WTC11 (cell line): ENCODE results near the gene CSNK1A1L. TPM values are rescaled to one million over a fixed set of nuclear protein-coding genes. Genes with fewer than 3 reads are reported as not detected.

ENCODE experiments used
- ATAC-seq: fragments of 200-7000 bp; cut with Tn5 transposase; 2 replicates; pipeline ENCODE4 v1.10.0; 2021; ENCODE audit warnings: mild to moderate bottlenecking, moderate library complexity
- CTCF ChIA-PET: fragments of 300-600 bp; sonication (Branson Sonifier 250); formaldehyde crosslinking; loops from one replicate; lab custom pipeline; 2021; ENCODE audit warnings: antibody characterized with exemption; lab: Charles Lee
- POLR2A ChIA-PET: fragments of 350-600 bp; sonication (Branson Sonifier 250); formaldehyde crosslinking; loops from one replicate; lab custom pipeline; 2021; ENCODE audit warnings: antibody characterized with exemption; lab: Charles Lee
- DNase-seq: peaks from one replicate; pipeline ENCODE4 v3.0.0; 2021; ENCODE audit warnings: low spot score
- H3K27ac Mint-ChIP-seq: 2 replicates; pipeline ENCODE4 v1.8.0; 2021; ENCODE audit warnings: mixed read lengths
- H3K27me3 Mint-ChIP-seq: 2 replicates; pipeline ENCODE4 v1.8.0; 2021; ENCODE audit warnings: low read depth, mild to moderate bottlenecking, moderate library complexity, mixed read lengths
- H3K36me3 Mint-ChIP-seq: 2 replicates; pipeline ENCODE4 v1.8.0; 2021; ENCODE audit warnings: mixed read lengths
- H3K4me1 Mint-ChIP-seq: 2 replicates; pipeline ENCODE4 v1.8.0; 2022; ENCODE audit warnings: mixed read lengths
- H3K4me3 Mint-ChIP-seq: 2 replicates; pipeline ENCODE4 v1.8.0; 2021; ENCODE audit warnings: mild to moderate bottlenecking, moderate library complexity, mixed read lengths
- H3K9me3 Mint-ChIP-seq: 2 replicates; pipeline ENCODE4 v1.8.0; 2021; ENCODE audit warnings: mixed read lengths
- ATF2 ChIP-seq: sonication (generic); formaldehyde crosslinking; IDR thresholded peaks from 2 replicates; pipeline ENCODE4 v1.8.1; 2022; ENCODE audit warnings: low read depth, missing genetic modification reagents, borderline replicate concordance
- ATF3 ChIP-seq: sonication (generic); formaldehyde crosslinking; conservative IDR thresholded peaks from 2 replicates; pipeline ENCODE4 v1.8.1; 2022; ENCODE audit warnings: mild to moderate bottlenecking, missing genetic modification reagents
- ATF6 ChIP-seq: sonication (generic); formaldehyde crosslinking; IDR thresholded peaks from 2 replicates; pipeline ENCODE4 v1.8.1; 2023; ENCODE audit warnings: mild to moderate bottlenecking, missing genetic modification reagents
- CREM ChIP-seq: sonication (generic); formaldehyde crosslinking; IDR thresholded peaks from 2 replicates; pipeline ENCODE4 v1.8.1; 2022; ENCODE audit warnings: mild to moderate bottlenecking, missing genetic modification reagents, moderate library complexity
- ELF4 ChIP-seq: sonication (generic); formaldehyde crosslinking; IDR thresholded peaks from 2 replicates; pipeline ENCODE4 v1.8.1; 2022; ENCODE audit warnings: low read depth, mild to moderate bottlenecking, moderate library complexity, missing genetic modification reagents
- FOXP1 ChIP-seq: sonication (generic); formaldehyde crosslinking; IDR thresholded peaks from 2 replicates; pipeline ENCODE4 v1.8.0; 2022; ENCODE audit warnings: missing genetic modification reagents, mild to moderate bottlenecking, moderate library complexity, borderline replicate concordance
- HMGA2 ChIP-seq: fragments of 250-450 bp; sonication (Bioruptor Pico); IDR thresholded peaks from 2 replicates; pipeline ENCODE4 v1.4.0; 2021; ENCODE audit warnings: mild to moderate bottlenecking, moderate library complexity
- JUN ChIP-seq: sonication (generic); formaldehyde crosslinking; IDR thresholded peaks from 2 replicates; pipeline ENCODE4 v1.8.0; 2023; ENCODE audit warnings: mild to moderate bottlenecking, missing genetic modification reagents
- KAT7 ChIP-seq: sonication (generic); formaldehyde crosslinking; IDR thresholded peaks from 2 replicates; pipeline ENCODE4 v1.8.1; 2023; ENCODE audit warnings: missing genetic modification reagents, mild to moderate bottlenecking, borderline replicate concordance
- NFATC4 ChIP-seq: fragments of 250-450 bp; sonication (Bioruptor Pico); IDR thresholded peaks from 2 replicates; pipeline ENCODE4 v1.9.0; 2021; ENCODE audit warnings: mild to moderate bottlenecking
- NFE2L1 ChIP-seq: sonication (generic); formaldehyde crosslinking; IDR thresholded peaks from 2 replicates; pipeline ENCODE4 v1.8.1; 2023; ENCODE audit warnings: missing genetic modification reagents
- SOX15 ChIP-seq: fragments of 250-450 bp; sonication (Bioruptor Pico); IDR thresholded peaks from 2 replicates; pipeline ENCODE4 v1.9.0; 2021; ENCODE audit warnings: mild to moderate bottlenecking
- ZNF219 ChIP-seq: sonication (generic); formaldehyde crosslinking; IDR thresholded peaks from 2 replicates; pipeline ENCODE4 v1.8.0; 2023; ENCODE audit warnings: missing genetic modification reagents, mild to moderate bottlenecking, borderline replicate concordance
- ZNF425 ChIP-seq: fragments of 250-450 bp; sonication (Bioruptor Pico); conservative IDR thresholded peaks from 2 replicates; pipeline ENCODE4 v1.9.0; 2021; ENCODE audit warnings: mild to moderate bottlenecking
- total RNA-seq: library from RNA; stranded (reverse); gene quantifications from 3 replicates; pipeline ENCODE4 v1.2.3, GENCODE V29; 2021
- TF ChIP-seq, protein P1 (sequence below): sonication (generic); formaldehyde crosslinking; IDR thresholded peaks from 2 replicates; pipeline ENCODE4 v1.8.0; 2022; ENCODE audit warnings: mild to moderate bottlenecking, missing genetic modification reagents
- TF ChIP-seq, protein P2 (sequence below): sonication (generic); formaldehyde crosslinking; IDR thresholded peaks from 2 replicates; pipeline ENCODE4 v1.8.1; 2023; ENCODE audit warnings: mild to moderate bottlenecking, missing genetic modification reagents, moderate library complexity
- TF ChIP-seq, protein P3 (sequence below): fragments of 250-450 bp; sonication (Bioruptor Pico); IDR thresholded peaks from 2 replicates; pipeline ENCODE4 v1.9.0; 2021; ENCODE audit warnings: mild to moderate bottlenecking

Gene CSNK1A1L
- total RNA-seq, 1 experiment from 2014 or later = not detected

GRCh38 chr13:37107456-37107855, 2.0 kb upstream of the CSNK1A1L start:
- ChIA-PET POLR2A (no interaction called here), CTCF (interaction anchor here (0.5 to 1.3 kb wide), 2 partner anchors 197 to 256 kb away, joined by 3 read pairs; no protein-coding TSS in a partner anchor)
- H3K27ac Mint-ChIP-seq = no peak overlapping the region
- H3K27me3 Mint-ChIP-seq = no peaks in the 10 kb centered on the region
- no peak overlapping the region for H3K4me3 Mint-ChIP-seq
- ATAC-seq = no peak
- peaks cover 7% of the 10 kb centered on the region for H3K9me3 Mint-ChIP-seq
- peaks cover 25% of the 10 kb centered on the region for H3K4me1 Mint-ChIP-seq
- TF ChIP-seq NFE2L1 (CRISPR knock-in tag) = no peak
- no peak for TF ChIP-seq ZNF425
- TF ChIP-seq KAT7 (CRISPR knock-in tag) = no peak
- TF ChIP-seq JUN (CRISPR knock-in tag) = no peak
- TF ChIP-seq ATF2 = no peak
- TF ChIP-seq ELF4 (CRISPR knock-in tag) = no peak
- no peak for TF ChIP-seq ATF3
- TF ChIP-seq FOXP1 = no peak
- no peak for TF ChIP-seq HMGA2 (CRISPR knock-in tag)
- no peak for TF ChIP-seq ATF6 (CRISPR knock-in tag)
- TF ChIP-seq ZNF219 = no peak
- TF ChIP-seq NFATC4 (CRISPR knock-in tag) = no peak
- TF ChIP-seq CREM (CRISPR knock-in tag) = no peak
- peaks cover 2% of the 10 kb centered on the region for H3K36me3 Mint-ChIP-seq
- DNase-seq = no peak

DNA sequence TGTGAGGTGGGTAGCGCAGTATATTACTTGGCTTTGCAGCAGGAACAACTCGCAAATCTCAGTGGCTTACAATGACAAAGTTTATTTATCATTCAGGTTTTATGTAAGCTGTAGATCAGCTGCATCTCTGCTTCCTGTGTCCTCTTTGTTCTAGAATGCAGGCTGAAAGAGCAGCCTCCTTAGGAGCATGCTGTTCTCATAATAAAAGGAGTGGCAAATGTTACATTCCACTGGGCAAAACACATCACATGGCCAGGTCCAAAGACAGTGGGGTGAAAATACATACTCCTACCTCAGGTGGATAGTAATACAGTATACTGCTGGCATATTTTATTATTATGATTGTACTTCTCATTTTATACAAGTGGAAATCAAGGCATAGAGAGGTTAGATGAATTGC, 1.2 kb upstream of the CSNK1A1L start:
- ATAC-seq = peak; percentile 88
- TF ChIP-seq, protein P1, sequence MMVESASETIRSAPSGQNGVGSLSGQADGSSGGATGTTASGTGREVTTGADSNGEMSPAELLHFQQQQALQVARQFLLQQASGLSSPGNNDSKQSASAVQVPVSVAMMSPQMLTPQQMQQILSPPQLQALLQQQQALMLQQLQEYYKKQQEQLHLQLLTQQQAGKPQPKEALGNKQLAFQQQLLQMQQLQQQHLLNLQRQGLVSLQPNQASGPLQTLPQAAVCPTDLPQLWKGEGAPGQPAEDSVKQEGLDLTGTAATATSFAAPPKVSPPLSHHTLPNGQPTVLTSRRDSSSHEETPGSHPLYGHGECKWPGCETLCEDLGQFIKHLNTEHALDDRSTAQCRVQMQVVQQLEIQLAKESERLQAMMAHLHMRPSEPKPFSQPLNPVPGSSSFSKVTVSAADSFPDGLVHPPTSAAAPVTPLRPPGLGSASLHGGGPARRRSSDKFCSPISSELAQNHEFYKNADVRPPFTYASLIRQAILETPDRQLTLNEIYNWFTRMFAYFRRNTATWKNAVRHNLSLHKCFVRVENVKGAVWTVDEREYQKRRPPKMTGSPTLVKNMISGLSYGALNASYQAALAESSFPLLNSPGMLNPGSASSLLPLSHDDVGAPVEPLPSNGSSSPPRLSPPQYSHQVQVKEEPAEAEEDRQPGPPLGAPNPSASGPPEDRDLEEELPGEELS (CRISPR knock-in tag) = peak; percentile 45; the same call in 1 of the 2 replicates
- TF ChIP-seq SOX15 (CRISPR knock-in tag) = no peak
- TF ChIP-seq, protein P2, sequence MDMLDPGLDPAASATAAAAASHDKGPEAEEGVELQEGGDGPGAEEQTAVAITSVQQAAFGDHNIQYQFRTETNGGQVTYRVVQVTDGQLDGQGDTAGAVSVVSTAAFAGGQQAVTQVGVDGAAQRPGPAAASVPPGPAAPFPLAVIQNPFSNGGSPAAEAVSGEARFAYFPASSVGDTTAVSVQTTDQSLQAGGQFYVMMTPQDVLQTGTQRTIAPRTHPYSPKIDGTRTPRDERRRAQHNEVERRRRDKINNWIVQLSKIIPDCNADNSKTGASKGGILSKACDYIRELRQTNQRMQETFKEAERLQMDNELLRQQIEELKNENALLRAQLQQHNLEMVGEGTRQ (CRISPR knock-in tag) = peak; percentile 60; the same call in 1 of the 2 replicates
- TF ChIP-seq, protein P3, sequence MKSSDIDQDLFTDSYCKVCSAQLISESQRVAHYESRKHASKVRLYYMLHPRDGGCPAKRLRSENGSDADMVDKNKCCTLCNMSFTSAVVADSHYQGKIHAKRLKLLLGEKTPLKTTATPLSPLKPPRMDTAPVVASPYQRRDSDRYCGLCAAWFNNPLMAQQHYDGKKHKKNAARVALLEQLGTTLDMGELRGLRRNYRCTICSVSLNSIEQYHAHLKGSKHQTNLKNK (CRISPR knock-in tag) = no peak
- POLR2A ChIA-PET = no interaction called here
- Mint-ChIP-seq H3K36me3 (peaks cover 2% of the 10 kb centered on the region), H3K4me3 (no peak overlapping the region), H3K27me3 (no peaks in the 10 kb centered on the region), H3K27ac (no peak overlapping the region), H3K9me3 (peaks cover 7% of the 10 kb centered on the region), H3K4me1 (peaks cover 25% of the 10 kb centered on the region)
- CTCF ChIA-PET = no interaction called here
- no peak for DNase-seq
